HG02588 (cell line): ENCODE measurements around the gene UPK2.
"Not testable (repeated sequence)": the region's sequence is repeated elsewhere in the genome, so short reads cannot be mapped to it uniquely, and the experiment has no call there.

Experiments used
- ATAC-seq: cut with Tn5 transposase; IDR thresholded peaks from one replicate; pipeline ENCODE4 v1.9.1; 2021; ENCODE audit warnings: mild to moderate bottlenecking, moderate library complexity; ENCODE audit not compliant: unreplicated experiment

UPK2 gene

GRCh38 chr11:118984337-118984736 lies 28.2 kb downstream of the UPK2 start:
- ATAC-seq = not testable (repeated sequence)

DNA sequence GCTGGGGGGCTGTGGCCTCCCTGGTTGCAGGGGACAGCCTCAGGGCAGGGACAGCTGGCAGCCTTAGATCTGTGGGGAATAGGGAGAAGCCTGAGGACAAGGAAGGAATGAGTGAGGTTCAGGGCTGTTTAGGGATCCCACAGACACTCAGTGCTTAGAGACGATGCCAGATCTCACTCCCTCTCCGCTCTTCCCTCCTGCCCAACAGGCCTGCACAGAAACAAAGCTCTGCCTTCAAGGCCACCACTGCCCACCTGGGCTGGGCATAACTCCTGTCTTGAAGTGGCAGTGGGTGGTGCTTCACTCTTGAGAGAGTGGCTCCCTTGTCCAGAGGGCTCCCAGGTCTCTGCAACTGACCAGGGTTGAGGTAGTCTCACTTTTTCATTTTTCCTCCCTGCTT lies 28.7 kb downstream of the UPK2 start:
- no peak for ATAC-seq

DNA sequence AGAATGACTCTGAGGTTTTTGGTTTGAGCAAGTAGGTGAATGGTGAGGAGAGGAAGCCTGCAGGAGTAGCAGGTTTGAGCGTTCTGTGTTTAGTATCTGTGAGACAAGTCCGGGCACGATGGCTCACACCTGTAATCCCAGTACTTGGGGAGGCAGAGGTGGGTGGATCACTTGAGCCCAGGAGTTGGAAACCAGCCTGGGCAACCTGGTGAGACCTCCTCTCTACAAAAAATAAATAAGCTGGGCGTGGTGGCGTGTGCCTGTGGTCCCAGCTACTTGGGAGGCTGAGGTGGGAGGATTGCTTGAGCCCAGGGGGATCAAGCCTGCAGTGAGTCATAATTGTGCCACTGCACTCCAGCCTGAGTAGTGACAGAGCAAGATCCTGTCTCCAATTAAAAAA lies 32.2 kb downstream of the UPK2 start:
- ATAC-seq = no peak

- ATAC-seq = not testable (repeated sequence)
Measured at GRCh38 chr11:118991486-118992038, 35.5 kb downstream of the UPK2 start.

DNA sequence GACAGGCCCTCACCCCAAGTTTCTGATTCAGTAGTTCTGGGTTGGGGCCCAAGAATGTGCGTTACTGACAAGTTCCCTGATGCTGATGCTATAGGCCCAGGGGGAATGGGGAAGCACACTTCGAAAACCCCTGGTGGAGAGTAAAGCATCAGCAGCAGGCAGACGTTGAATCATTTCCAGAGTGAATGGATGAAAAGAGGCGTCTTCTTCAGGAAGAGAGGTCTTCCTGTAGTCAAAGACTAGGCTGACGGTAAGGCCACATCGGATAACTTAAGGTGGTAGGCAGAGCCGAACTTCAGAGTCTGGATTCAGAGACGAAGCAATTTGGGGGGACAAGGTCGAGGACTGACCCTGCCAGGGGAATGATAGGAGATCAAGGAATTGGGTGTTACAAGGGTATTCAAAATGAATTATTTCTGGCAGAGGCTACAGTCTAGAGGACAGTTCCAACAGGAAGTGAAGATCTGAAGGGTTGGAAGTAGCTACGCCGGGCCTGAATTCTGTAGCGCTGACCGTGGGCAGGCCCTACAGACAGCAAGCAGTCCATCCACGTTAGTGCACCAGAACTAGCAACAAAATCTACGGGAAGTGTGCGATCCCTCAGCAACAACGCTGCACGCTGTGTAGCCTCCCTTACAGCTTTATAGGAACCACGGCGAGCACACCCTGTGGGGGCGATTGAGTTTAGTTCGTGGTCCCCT lies 41.0 kb downstream of the UPK2 start:
- no peak for ATAC-seq

DNA sequence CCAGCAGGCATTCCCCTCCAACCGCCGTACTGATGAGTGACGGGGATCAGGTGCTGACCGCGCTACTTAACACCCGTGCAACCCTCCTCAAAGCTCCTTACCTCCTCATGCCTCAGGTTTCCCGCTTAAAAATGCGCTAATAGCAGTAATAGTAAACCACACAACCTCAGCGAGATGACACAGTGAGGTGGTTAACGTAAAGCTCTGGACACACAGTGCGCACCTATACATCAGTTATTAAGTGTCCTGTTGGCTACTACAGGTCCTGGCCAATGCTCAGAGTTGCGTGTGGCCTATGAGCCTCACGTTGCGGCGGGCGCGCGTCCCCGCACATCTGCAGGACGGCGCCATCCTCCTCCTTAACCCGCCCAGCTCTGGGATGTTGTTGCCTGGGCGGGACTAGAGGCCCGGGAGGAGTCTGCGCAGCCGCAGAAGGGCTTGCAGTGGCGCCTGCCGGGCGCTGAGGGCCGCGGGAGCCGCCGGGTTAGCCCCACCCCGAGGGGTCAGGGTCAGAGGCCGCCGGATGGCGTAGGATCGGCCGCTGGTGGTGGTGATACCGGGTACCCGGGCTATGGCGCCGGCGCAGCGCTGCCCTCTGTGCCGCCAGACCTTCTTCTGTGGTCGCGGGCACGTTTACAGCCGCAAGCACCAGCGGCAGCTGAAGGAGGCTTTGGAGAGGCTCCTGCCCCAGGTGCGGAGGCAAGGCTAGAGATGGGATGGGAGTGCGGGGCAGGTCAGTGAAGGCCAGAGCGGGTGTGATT lies 41.7 kb downstream of the UPK2 start, which contains the start of gene CENATAC:
Gene CENATAC (plus strand): TSS at position 512 of the 761 bp plus-strand sequence. CDS start 60 bp downstream, at position 572.
- peak; percentile 91 for ATAC-seq

- peak; percentile 17 for ATAC-seq
Measured at GRCh38 chr11:118998388-118998717, 42.3 kb downstream of the UPK2 start.

DNA sequence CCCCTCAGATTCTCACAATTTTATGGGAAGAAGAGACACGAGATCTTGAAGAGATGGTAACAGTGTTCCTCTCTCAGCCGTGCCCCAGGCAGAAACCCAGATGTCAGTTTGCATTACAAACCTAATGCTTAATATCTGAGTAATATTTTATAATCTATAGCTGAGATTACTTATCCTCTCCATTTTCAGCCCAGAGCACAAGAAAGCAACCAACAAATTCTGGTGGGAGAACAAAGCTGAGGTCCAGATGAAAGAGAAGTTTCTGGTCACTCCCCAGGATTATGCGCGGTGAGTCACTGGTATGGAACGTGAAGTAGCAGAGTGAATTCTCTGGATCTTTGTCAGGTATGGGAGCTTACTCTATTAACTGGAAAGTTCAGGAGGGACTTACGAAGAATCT lies 42.7 kb downstream of the UPK2 start:
- no peak for ATAC-seq

- ATAC-seq = no peak
Measured at GRCh38 chr11:119000906-119001305, 44.8 kb downstream of the UPK2 start.

DNA sequence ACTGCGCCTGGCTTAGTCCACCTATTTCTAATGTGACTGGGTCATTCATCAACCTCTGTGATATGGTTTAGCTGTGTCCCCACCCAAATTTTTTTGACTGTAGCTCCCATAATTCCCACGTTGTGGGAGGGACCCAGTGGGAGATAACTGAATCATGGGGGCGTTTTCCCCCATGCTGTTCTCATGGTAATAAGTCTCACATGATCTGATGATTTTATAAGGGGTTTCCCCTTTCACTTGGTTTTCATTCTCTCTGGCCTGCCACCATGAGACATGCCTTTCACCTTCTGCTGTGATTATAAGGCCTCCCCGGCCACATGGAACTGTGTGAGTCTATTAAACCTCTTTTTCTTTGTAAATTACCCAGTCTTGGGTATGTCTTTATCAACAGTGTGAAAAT lies 50.6 kb downstream of the UPK2 start:
- ATAC-seq = no peak
